Right ventricle myocardium superior (tissue), 1 donor: ENCODE results near the gene MT1E. TPM values are rescaled to one million over a fixed set of nuclear protein-coding genes. Genes with fewer than 3 reads are reported as not detected.

ENCODE experiments used
- total RNA-seq: library from RNA; stranded (reverse); fragmentation: NEBNext Ultra II Directional; extraction: Animal tissue kit (Norgen Biotek cat#: 25700); gene quantifications from one replicate; pipeline ENCODE4 v1.2.1, GENCODE V29; 2021
- donor health status: DM: no; HTN: yes; CAD: no; lungs with severe emphysema.

Gene MT1E
- total RNA-seq, 1 donor from 2014 or later: 109 TPM

Other genes with a start within 250 kb of the MT1E start
- gene AMFR, start 200.2 kb upstream of the MT1E start, total RNA-seq: 63.0 TPM
- gene NUDT21, start 174.4 kb upstream of the MT1E start, total RNA-seq: 56.2 TPM
- 25.7 TPM for gene OGFOD1, start 174.2 kb upstream of the MT1E start, total RNA-seq
- gene BBS2, start 105.8 kb upstream of the MT1E start, total RNA-seq: 39.0 TPM
- gene MT4, start 60.7 kb upstream of the MT1E start, total RNA-seq: not detected
- gene MT3, start 36.3 kb upstream of the MT1E start, total RNA-seq: 3.5 TPM
- 87.9 TPM for gene MT2A, start 17.2 kb upstream of the MT1E start, total RNA-seq
- 5.4 TPM for gene MT1M, start 6.9 kb downstream of the MT1E start, total RNA-seq
- 2.3 TPM for gene MT1A, start 12.9 kb downstream of the MT1E start, total RNA-seq
- gene MT1B, start 26.1 kb downstream of the MT1E start, total RNA-seq: not detected
- gene MT1F, start 32.2 kb downstream of the MT1E start, total RNA-seq: 2.1 TPM
- gene MT1G, start 42.3 kb downstream of the MT1E start, total RNA-seq: 1.3 TPM
- gene MT1H, start 44.0 kb downstream of the MT1E start, total RNA-seq: not detected
- gene MT1X, start 56.7 kb downstream of the MT1E start, total RNA-seq: 105 TPM
- gene NUP93, start 104.3 kb downstream of the MT1E start, total RNA-seq: 20.6 TPM
- not detected for gene SLC12A3, start 239.4 kb downstream of the MT1E start, total RNA-seq